ENCODE measurements around the gene ADARB1. TPM values are rescaled to one million over a fixed set of nuclear protein-coding genes. Genes with fewer than 3 reads are reported as not detected.

ADARB1 gene
- total and polyA plus RNA-seq, 2 of the 8 experiments (the other 6 are each of a cell fraction or from before 2014, with no cell fraction given), result 4.7 to 14.9 TPM

DNA sequence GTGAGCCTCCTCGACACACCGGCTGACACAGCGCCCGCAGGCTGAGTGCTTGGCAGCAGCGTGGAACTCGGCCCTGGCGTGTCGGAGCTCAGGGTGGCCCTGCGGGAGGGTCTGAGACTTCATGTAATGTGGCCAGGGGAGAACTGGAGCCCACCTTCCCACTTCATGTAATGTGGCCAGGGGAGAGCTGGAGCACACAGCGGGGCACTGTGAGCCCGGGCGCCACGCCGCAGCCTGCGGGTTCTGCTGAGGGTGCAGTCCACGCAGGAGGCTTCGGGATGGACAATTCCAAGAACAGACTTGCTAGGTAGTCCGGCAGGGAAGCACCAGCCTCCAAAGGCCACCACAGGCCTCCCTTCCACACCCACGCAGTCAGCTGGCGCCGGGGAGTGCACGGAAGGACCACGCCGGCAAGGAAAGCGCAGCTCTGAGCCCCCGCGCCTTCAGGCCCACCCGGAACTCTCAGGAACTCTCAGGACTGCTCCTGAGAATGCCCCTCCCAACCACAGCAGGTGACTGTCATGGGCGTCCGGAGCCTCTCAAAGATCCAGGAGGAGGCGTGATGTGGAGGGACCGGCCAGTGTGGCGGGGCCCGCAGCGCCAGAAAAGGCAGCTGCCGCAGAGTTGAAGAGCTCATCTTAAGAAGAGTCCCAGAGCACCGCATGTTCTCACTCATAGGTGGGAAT lies 19.3 kb upstream of the ADARB1 start:
- no peak overlapping the region for H3K18ac ChIP-seq (ENCODE audit: extremely low read depth, low read length)
- H4K5ac ChIP-seq (ENCODE audit: insufficient read length, low read depth, low read length), result no peak overlapping the region
- no peak for TF ChIP-seq KDM4A (IDR thresholded peaks at IDR 0.05; ENCODE audit: low read depth, low read length, severe bottlenecking)
- TF ChIP-seq USF2 (IDR thresholded peaks at IDR 0.05; ENCODE audit: low read length), result no peak
- no peak for TF ChIP-seq ZNF274 (IDR thresholded peaks at IDR 0.05; ENCODE audit: borderline replicate concordance, extremely low read depth, low read length)
- no peak overlapping the region for H3K4me3 ChIP-seq (ENCODE audit: extremely low read depth in 1 of 4, insufficient read depth in 2 of 4, low read depth in 3 of 4, low read length in 4 of 4)
- H3K36me3 ChIP-seq (ENCODE audit: control insufficient read depth in 2 of 4, insufficient read depth in 4 of 4, low read length in 3 of 4), result no peaks in the 10 kb centered on the region
- no peak overlapping the region for H3K56ac ChIP-seq (replicated peaks; ENCODE audit: insufficient read length, low read depth, low read length)
- H3K79me2 ChIP-seq (ENCODE audit: control insufficient read depth in 1 of 2, insufficient read depth in 2 of 2, low read length in 2 of 2), result no peaks in the 10 kb centered on the region
- H3K4ac ChIP-seq (replicated peaks; ENCODE audit: insufficient read length, low read depth, low read length), result no peak overlapping the region
- no peak overlapping the region for H2BK5ac ChIP-seq (ENCODE audit: low read depth, low read length)
- H2BK15ac ChIP-seq (ENCODE audit: low read length), result no peak overlapping the region
- FAIRE-seq (no peak), DNase-seq (ENCODE audit: low read depth in 1 of 2, low spot score in 2 of 2) (no peak)
- WGBS, 2 experiments (ENCODE audit: extremely low coverage in 1 of 2, insufficient coverage in 1 of 2, insufficient read length in 1 of 2, insufficient replicate concordance in 2 of 2, low coverage in 1 of 2, low lambda C conversion rate in 2 of 2, missing lambda C conversion rate in 1 of 2), result 84% methylated on average over 37 of the region's 37 CpGs; no CpG with 5 or more reads in 1 of the 2 experiments
- no peak overlapping the region for H3K14ac ChIP-seq (ENCODE audit: insufficient read length)
- H3K23ac ChIP-seq (ENCODE audit: insufficient read length), result no peak overlapping the region
- H3K23me2 ChIP-seq (ENCODE audit: low read depth, low read length), result no peaks in the 10 kb centered on the region
- H2BK120ac ChIP-seq (replicated peaks; ENCODE audit: low read depth, low read length), result no peak overlapping the region
- H3K4me2 ChIP-seq (ENCODE audit: insufficient read depth in 1 of 2, low read depth in 2 of 2, low read length in 2 of 2), result no peak overlapping the region
- no peak overlapping the region for H4K91ac ChIP-seq (replicated peaks; ENCODE audit: insufficient read length, low read length)
- H4K8ac ChIP-seq (ENCODE audit: extremely low read depth, insufficient read depth, low read length), result no peak overlapping the region
- POLR2A ChIA-PET (ENCODE audit: partially characterized antibody), result interaction anchor here (2.0 kb wide), 1 partner anchor 9 kb away, joined by 7 read pairs; no protein-coding TSS in a partner anchor
- no peaks in the 10 kb centered on the region for H3K9me3 ChIP-seq (ENCODE audit: insufficient read depth in 2 of 2, low read depth in 1 of 2, low read length in 1 of 2)
- H2AK5ac ChIP-seq (ENCODE audit: low read depth, low read length), result 0 out of 2 replicates have a peak overlapping the region, but pooled peaks have one; percentile 32
- H3K27me3 ChIP-seq (replicated peaks in 1 of 4; ENCODE audit: control insufficient read depth in 3 of 4, extremely low read depth in 1 of 4, insufficient read depth in 3 of 4, low read length in 3 of 4), result peaks cover 0 to 3% (median 2%) of the 10 kb centered on the region in 4 experiments; a peak in 2 of 7 replicates
- no peak overlapping the region for H2AFZ ChIP-seq (ENCODE audit: low read length)
- CTCF ChIA-PET (ENCODE audit: partially characterized antibody), result interaction anchor here (0.7 to 3.2 kb wide), 7 partner anchors 8 to 83 kb away, joined by 3 to 11 read pairs (median 3); no protein-coding TSS in a partner anchor
- no peak overlapping the region for H2BK12ac ChIP-seq (ENCODE audit: low read depth, low read length)
- no peak overlapping the region for H3K27ac ChIP-seq (ENCODE audit: low read depth, low read length)
- H3K79me1 ChIP-seq (ENCODE audit: low read depth, low read length), result no peaks in the 10 kb centered on the region
- H3K9ac ChIP-seq (replicated peaks in 1 of 4; ENCODE audit: extremely low read depth in 1 of 4, low read depth in 3 of 4, low read length in 3 of 4), result no peak overlapping the region
- no peak overlapping the region for H2BK20ac ChIP-seq (ENCODE audit: low read length)
- peaks cover 5 to 15% (median 12%) of the 10 kb centered on the region in 4 experiments for H3K4me1 ChIP-seq (replicated peaks in 1 of 4; ENCODE audit: control insufficient read depth in 3 of 4, insufficient read depth in 4 of 4, low read length in 3 of 4)
- H4K20me1 ChIP-seq (replicated peaks in 1 of 2; ENCODE audit: control insufficient read depth in 1 of 2, insufficient read depth in 2 of 2, low read length in 2 of 2), result no peaks in the 10 kb centered on the region

Measured in H1 (cell line).